Sigmoid colon (tissue), 7 donors: ENCODE data around the gene WNK1. TPM values are rescaled to one million over a fixed set of nuclear protein-coding genes. Genes with fewer than 3 reads are reported as not detected.
"Not testable (repeated sequence)": the region's sequence is repeated elsewhere in the genome, so short reads cannot be mapped to it uniquely, and the experiment has no call there.

Experiments used
- DNase-seq: peaks from one replicate; pipeline ENCODE4 v3.0.0-alpha.2; 2019
- H3K27ac ChIP-seq, 4 donors: fragments of 200-600 bp; sonication (generic); one replicate each; pipeline ENCODE4 v1.5.1; 2016 to 2019; ENCODE audit warnings: mild to moderate bottlenecking in 1 of 4
- H3K27me3 ChIP-seq, 3 donors: fragments of 200-600 bp; sonication (generic); one replicate each; pipeline ENCODE4 v1.5.1; 2019; ENCODE audit warnings: mild to moderate bottlenecking in 1 of 3
- H3K36me3 ChIP-seq, 4 donors: fragments of 200-600 bp; sonication (generic); one replicate each; pipeline ENCODE4 v1.5.1; 2016 to 2019
- H3K4me1 ChIP-seq, 4 donors: fragments of 200-600 bp; sonication (generic); one replicate each; pipeline ENCODE4 v1.5.1; 2017 to 2019
- H3K4me3 ChIP-seq, 4 donors: fragments of 200-600 bp; sonication (generic); one replicate each; pipeline ENCODE4 v1.5.1; 2017 to 2019; ENCODE audit warnings: mild to moderate bottlenecking in 2 of 4, moderate library complexity in 1 of 4
- H3K9me3 ChIP-seq, 4 donors: fragments of 200-600 bp in 3 of 4; sonication (generic) in 3 of 4; one replicate each; pipeline versions ENCODE4 v1.5.1 to v1.6.1; 2013 to 2019
- CTCF ChIP-seq, 4 experiments: fragments of 450-650 bp in 3 of 4; fragments of 200-600 bp in 1 of 4; IDR thresholded peaks; one replicate each; pipeline ENCODE4 v1.5.1; 2016 to 2019; ENCODE audit warnings: antibody characterized with exemption in 4 of 4, mild to moderate bottlenecking in 3 of 4, moderate library complexity in 2 of 4
- EP300 ChIP-seq, 4 donors: sonication (generic); formaldehyde crosslinking; IDR thresholded peaks; one replicate each; pipeline ENCODE4 v1.6.1; 2017; ENCODE audit warnings: antibody characterized with exemption in 4 of 4
- POLR2A ChIP-seq, 2 donors: fragments of 450-650 bp; IDR thresholded peaks; one replicate each; pipeline ENCODE4 v1.6.1; 2016; ENCODE audit warnings: antibody characterized with exemption in 2 of 2, mild to moderate bottlenecking in 2 of 2, moderate library complexity in 2 of 2
- POLR2AphosphoS5 ChIP-seq, 4 donors: sonication (generic); formaldehyde crosslinking; IDR thresholded peaks; one replicate each; pipeline ENCODE4 v1.6.1; 2017; ENCODE audit warnings: antibody characterized with exemption in 4 of 4
- WGBS, 2 donors: extraction: QIAGEN DNeasy Blood & Tissue Kit; methylation state at CpG; one replicate each; pipeline ENCODE4 v1.1.7; 2013; 5-methylcytosine and 5-hydroxymethylcytosine counted together
- intact Hi-C: fragments of 100-400 bp; cut with DNase I; formaldehyde crosslinking; loops from one replicate; pipeline ENCODE4 v1.15.1; 2023
- polyA plus RNA-seq, 3 donors: library from polyadenylated mRNA; stranded (reverse); fragments of 200-250 nt; gene quantifications; one replicate each; pipeline ENCODE4 v1.2.3, GENCODE V29; 2013
- total RNA-seq, 4 donors: library from RNA; depleted of rRNA; stranded (reverse); fragments of >200 nt; gene quantifications; one replicate each; pipeline ENCODE4 v1.1.0, GENCODE V29; 2016
- donor health status: healthy with polysubstance abuse.
- donor health status: Bipolar disorder and iron deficiency.
- donor health status: healthy.

WNK1 gene
- total and polyA plus RNA-seq, 7 donors = 13.2 to 146 (median 73.6) TPM

GRCh38 chr12:768434-768833 is 16.1 kb downstream of the WNK1 start:
- 94 to 95% methylated on average over 1 of the region's 1 CpG for WGBS, 2 donors
- intact Hi-C loops = no loop called here
- H3K27me3 ChIP-seq = no peaks in the 10 kb centered on the region
- H3K4me3 ChIP-seq = no peak overlapping the region
- no peaks in the 10 kb centered on the region for H3K36me3 ChIP-seq
- no peak for DNase-seq
- TF ChIP-seq POLR2A (IDR thresholded peaks at IDR 0.05) = no peak
- no peak for TF ChIP-seq CTCF (IDR thresholded peaks at IDR 0.05)
- no peak for TF ChIP-seq EP300 (IDR thresholded peaks at IDR 0.05)
- TF ChIP-seq POLR2AphosphoS5 (IDR thresholded peaks at IDR 0.05) = no peak
- H3K9me3 ChIP-seq = no peaks in the 10 kb centered on the region
- no peak overlapping the region for H3K27ac ChIP-seq
- H3K4me1 ChIP-seq = peaks cover 0 to 30% (median 17%) of the 10 kb centered on the region in 4 donors

- intact Hi-C loops = no loop called here
- WGBS, 2 donors = 55 to 73% methylated on average over 2 of the region's 2 CpGs
- Histone ChIP-seq H3K9me3 (no peaks in the 10 kb centered on the region), H3K4me3 (no peak overlapping the region), H3K4me1 (peaks cover 0 to 50% (median 31%) of the 10 kb centered on the region in 4 donors), H3K36me3 (no peaks in the 10 kb centered on the region), H3K27ac (no peak overlapping the region), H3K27me3 (no peaks in the 10 kb centered on the region)
- TF ChIP-seq CTCF (IDR thresholded peaks at IDR 0.05) = no peak
- TF ChIP-seq POLR2AphosphoS5 (IDR thresholded peaks at IDR 0.05) = no peak
- no peak for DNase-seq
These were observed 18.1 kb downstream of the WNK1 start for GRCh38 chr12:770479-770878.

- Histone ChIP-seq H3K9me3 (no peaks in the 10 kb centered on the region), H3K36me3 (no peaks in the 10 kb centered on the region), H3K27ac (no peak overlapping the region), H3K27me3 (no peaks in the 10 kb centered on the region), H3K4me3 (no peak overlapping the region), H3K4me1 (peaks cover 0 to 64% (median 38%) of the 10 kb centered on the region in 4 donors)
- no peak for TF ChIP-seq EP300 (IDR thresholded peaks at IDR 0.05)
- no peak for TF ChIP-seq CTCF (IDR thresholded peaks at IDR 0.05)
- no peak for TF ChIP-seq POLR2AphosphoS5 (IDR thresholded peaks at IDR 0.05)
- no peak for TF ChIP-seq POLR2A (IDR thresholded peaks at IDR 0.05)
- intact Hi-C loops = no loop called here
- no peak for DNase-seq
- WGBS, 2 donors = 21 to 70% methylated on average over 5 of the region's 5 CpGs
These were observed 19.8 kb downstream of the WNK1 start for GRCh38 chr12:772056-772697.

GRCh38 chr12:774051-774614 is 21.8 kb downstream of the WNK1 start:
- H3K36me3 ChIP-seq = no peaks in the 10 kb centered on the region
- H3K27me3 ChIP-seq = no peaks in the 10 kb centered on the region
- intact Hi-C loops = no loop called here
- 81 to 83% methylated on average over 3 of the region's 3 CpGs for whole genome bisulfite sequencing, 2 donors
- peaks cover 0 to 77% (median 56%) of the 10 kb centered on the region in 4 donors for H3K4me1 ChIP-seq
- TF ChIP-seq EP300 (IDR thresholded peaks at IDR 0.05) = no peak
- peak in 2 of 4 donors; percentile 42 to 45 for TF ChIP-seq POLR2AphosphoS5 (IDR thresholded peaks at IDR 0.05)
- no peak for DNase-seq
- H3K4me3 ChIP-seq = no peak overlapping the region
- H3K9me3 ChIP-seq = no peaks in the 10 kb centered on the region
- peak overlapping the region in 3 of 4 donors; percentile 31 to 53 (median 48) for H3K27ac ChIP-seq

GRCh38 chr12:775973-776771 is 23.8 kb downstream of the WNK1 start:
- H3K27me3 ChIP-seq, H3K27ac ChIP-seq, intact Hi-C loops, H3K36me3 ChIP-seq, H3K9me3 ChIP-seq, H3K4me3 ChIP-seq, DNase-seq: not testable (repeated sequence)
- WGBS, 2 donors = 85 to 93% methylated on average over 15 of the region's 15 CpGs
- H3K4me1 ChIP-seq = peaks cover 0 to 79% (median 72%) of the 10 kb centered on the region in 4 donors

GRCh38 chr12:776772-777373 is 24.5 kb downstream of the WNK1 start:
- H3K4me1 ChIP-seq = peaks cover 0 to 86% (median 72%) of the 10 kb centered on the region in 4 donors
- 94 to 96% methylated on average over 5 of the region's 5 CpGs for WGBS, 2 donors
- DNase-seq = not testable (repeated sequence)

More at GRCh38 chr12:776772-777373, 24.5 kb downstream of the WNK1 start:
- H3K27ac ChIP-seq, H3K36me3 ChIP-seq, H3K27me3 ChIP-seq, H3K4me3 ChIP-seq, intact Hi-C loops, H3K9me3 ChIP-seq: not testable (repeated sequence)
